Activated CD4-positive, alpha-beta T cell treated with anti-CD3 and anti-CD28 coated beads for 4 hours (primary cell): ENCODE data around the gene SEMA5B.

Experiments
- DNase-seq, 2 donors: peaks; one replicate each; pipeline ENCODE4 v3.0.0-alpha.2; 2020

Gene SEMA5B

GRCh38 chr3:123054109-123054778 lies 26.7 kb upstream of the SEMA5B start:
- no peak for DNase-seq

- DNase-seq: no peak
Measured at GRCh38 chr3:123053107-123053506, 25.5 kb upstream of the SEMA5B start.

- no peak for DNase-seq
Measured at GRCh38 chr3:123050666-123051065, 23.1 kb upstream of the SEMA5B start.

GRCh38 chr3:123048480-123049237 lies 21.1 kb upstream of the SEMA5B start:
- DNase-seq: no peak

GRCh38 chr3:123047062-123047319 lies 19.4 kb upstream of the SEMA5B start:
- DNase-seq: no peak

- DNase-seq: no peak
Measured at GRCh38 chr3:123046262-123047061, 18.9 kb upstream of the SEMA5B start.

GRCh38 chr3:123044981-123045763 lies 17.6 kb upstream of the SEMA5B start:
- DNase-seq: no peak

GRCh38 chr3:123042413-123042812 lies 14.8 kb upstream of the SEMA5B start:
- no peak for DNase-seq

- DNase-seq: no peak
Measured at GRCh38 chr3:123039178-123039577, 11.6 kb upstream of the SEMA5B start.

GRCh38 chr3:123038751-123039150 lies 11.2 kb upstream of the SEMA5B start:
- no peak for DNase-seq

- DNase-seq: no peak
Measured at GRCh38 chr3:123037015-123037375, 9.4 kb upstream of the SEMA5B start.

- no peak for DNase-seq
Measured at GRCh38 chr3:123036352-123037014, 8.9 kb upstream of the SEMA5B start.

GRCh38 chr3:123034996-123035395 lies 7.4 kb upstream of the SEMA5B start:
- DNase-seq: no peak

- DNase-seq: no peak
Measured at GRCh38 chr3:123034120-123034519, 6.6 kb upstream of the SEMA5B start.

- DNase-seq: no peak
Measured at GRCh38 chr3:123032057-123032456, 4.5 kb upstream of the SEMA5B start.

- DNase-seq: no peak
Measured at GRCh38 chr3:123031051-123031450, 3.5 kb upstream of the SEMA5B start.

GRCh38 chr3:123028233-123028828 lies 768 bp upstream of the SEMA5B start:
- DNase-seq: peak in 1 of 2 donors; percentile 15

GRCh38 chr3:123026565-123027291 lies 835 bp downstream of the SEMA5B start:
- DNase-seq: peak in 1 of 2 donors; percentile 2

- DNase-seq: no peak
Measured at GRCh38 chr3:123025642-123026521, 1.7 kb downstream of the SEMA5B start.

GRCh38 chr3:123024056-123024455 lies 3.5 kb downstream of the SEMA5B start:
- no peak for DNase-seq
